ENCODE measurements around the gene KCTD5. TPM values are rescaled to one million over a fixed set of nuclear protein-coding genes. Genes with fewer than 3 reads are reported as not detected.
A peak's percentile ranks its signal among the peaks of the same experiment; 100 is the strongest.

The KCTD5 gene
- total RNA-seq, 3 donors from 2014 or later (not counting 1 experiment from before 2014, with no cell fraction given): 34.2 to 37.9 (median 36.5) TPM

- peaks cover 49% of the 10 kb centered on the region for H3K4me1 ChIP-seq (ENCODE audit: control insufficient read depth, insufficient read depth, low read length)
- DNase-seq: no peak
- peaks cover 64 to 77% of the 10 kb centered on the region in 2 donors for H3K4me1 Mint-ChIP-seq
- peaks cover 21% of the 10 kb centered on the region for H3K36me3 Mint-ChIP-seq
- 32% methylated on average over 3 of the region's 3 CpGs for WGBS (ENCODE audit: insufficient coverage)
- no peak for ATAC-seq
- peak overlapping the region; percentile 93 for H3K4me3 Mint-ChIP-seq
- no peaks in the 10 kb centered on the region for H3K9me3 Mint-ChIP-seq
- H3K4me3 ChIP-seq (ENCODE audit: low read length): no peak overlapping the region
- TF ChIP-seq, protein P1, sequence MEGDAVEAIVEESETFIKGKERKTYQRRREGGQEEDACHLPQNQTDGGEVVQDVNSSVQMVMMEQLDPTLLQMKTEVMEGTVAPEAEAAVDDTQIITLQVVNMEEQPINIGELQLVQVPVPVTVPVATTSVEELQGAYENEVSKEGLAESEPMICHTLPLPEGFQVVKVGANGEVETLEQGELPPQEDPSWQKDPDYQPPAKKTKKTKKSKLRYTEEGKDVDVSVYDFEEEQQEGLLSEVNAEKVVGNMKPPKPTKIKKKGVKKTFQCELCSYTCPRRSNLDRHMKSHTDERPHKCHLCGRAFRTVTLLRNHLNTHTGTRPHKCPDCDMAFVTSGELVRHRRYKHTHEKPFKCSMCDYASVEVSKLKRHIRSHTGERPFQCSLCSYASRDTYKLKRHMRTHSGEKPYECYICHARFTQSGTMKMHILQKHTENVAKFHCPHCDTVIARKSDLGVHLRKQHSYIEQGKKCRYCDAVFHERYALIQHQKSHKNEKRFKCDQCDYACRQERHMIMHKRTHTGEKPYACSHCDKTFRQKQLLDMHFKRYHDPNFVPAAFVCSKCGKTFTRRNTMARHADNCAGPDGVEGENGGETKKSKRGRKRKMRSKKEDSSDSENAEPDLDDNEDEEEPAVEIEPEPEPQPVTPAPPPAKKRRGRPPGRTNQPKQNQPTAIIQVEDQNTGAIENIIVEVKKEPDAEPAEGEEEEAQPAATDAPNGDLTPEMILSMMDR (IDR thresholded peaks at IDR 0.05): no peak
- intact Hi-C loops (cut with micrococcal nuclease): no loop called here
- H3K27me3 ChIP-seq (ENCODE audit: control insufficient read depth, insufficient read depth, low read length): no peaks in the 10 kb centered on the region
- no peak overlapping the region for H3K27ac ChIP-seq (ENCODE audit: low read length)
- peaks cover 7% of the 10 kb centered on the region for H3K9me3 ChIP-seq (ENCODE audit: control insufficient read depth, insufficient read depth, low read length)
- peaks cover 36% of the 10 kb centered on the region for H3K36me3 ChIP-seq (ENCODE audit: control insufficient read depth, insufficient read depth, low read length)
- peak overlapping the region; percentile 85 to 97 for H3K27ac Mint-ChIP-seq
- H3K27me3 Mint-ChIP-seq (ENCODE audit: low read depth in 2 of 2): no peaks in the 10 kb centered on the region
Observed at GRCh38 chr16:2755158-2755557, 72.8 kb downstream of the KCTD5 start.

DNA sequence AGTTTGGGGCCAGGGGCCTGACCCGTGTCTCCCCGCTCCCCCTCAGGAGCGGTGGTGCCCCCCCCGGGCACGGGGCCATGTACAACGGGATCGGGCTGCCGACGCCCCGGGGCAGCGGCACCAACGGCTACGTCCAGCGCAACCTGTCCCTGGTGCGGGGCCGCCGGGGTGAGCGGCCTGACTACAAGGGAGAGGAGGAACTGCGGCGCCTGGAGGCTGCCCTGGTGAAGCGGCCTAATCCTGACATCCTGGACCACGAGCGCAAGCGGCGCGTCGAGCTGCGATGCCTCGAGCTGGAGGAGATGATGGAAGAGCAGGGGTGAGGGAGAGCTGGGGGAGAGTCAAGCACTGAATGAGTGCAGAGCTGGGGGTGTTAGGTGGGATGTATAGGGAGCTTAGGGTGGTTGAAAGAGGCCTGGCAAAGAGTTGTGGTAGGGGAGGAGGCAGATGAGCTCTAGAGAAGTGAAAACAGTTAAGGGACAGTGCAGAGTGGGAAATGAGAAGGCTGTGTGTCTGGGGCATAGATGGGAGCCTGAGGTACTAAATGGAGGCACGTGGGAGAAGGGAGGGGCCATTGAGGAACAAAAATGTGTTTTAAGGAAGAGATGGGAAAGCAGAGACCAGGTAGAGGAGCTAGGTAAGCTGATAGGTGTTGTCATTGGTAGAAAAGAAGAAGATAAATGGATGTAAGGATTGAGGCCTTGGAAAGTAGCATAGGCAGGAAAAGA is 74.1 kb downstream of the KCTD5 start:
- Mint-ChIP-seq H3K27me3 (ENCODE audit: low read depth in 2 of 2) (no peaks in the 10 kb centered on the region), H3K27ac (peak overlapping the region; percentile 7 to 97), H3K4me3 (no peak overlapping the region), H3K36me3 (peaks cover 31% of the 10 kb centered on the region), H3K9me3 (no peaks in the 10 kb centered on the region), H3K4me1 (peaks cover 67 to 81% of the 10 kb centered on the region in 2 donors)
- no peak overlapping the region for H3K4me3 ChIP-seq (ENCODE audit: low read length)
- H3K27me3 ChIP-seq (ENCODE audit: control insufficient read depth, insufficient read depth, low read length): no peaks in the 10 kb centered on the region
- ATAC-seq (no peak), DNase-seq (no peak)
- H3K4me1 ChIP-seq (ENCODE audit: control insufficient read depth, insufficient read depth, low read length): peaks cover 40% of the 10 kb centered on the region
- no peak overlapping the region for H3K27ac ChIP-seq (ENCODE audit: low read length)
- intact Hi-C loops (cut with micrococcal nuclease): no loop called here
- TF ChIP-seq, protein P1 (IDR thresholded peaks at IDR 0.05): no peak
- H3K36me3 ChIP-seq (ENCODE audit: control insufficient read depth, insufficient read depth, low read length): peaks cover 49% of the 10 kb centered on the region
- H3K9me3 ChIP-seq (ENCODE audit: control insufficient read depth, insufficient read depth, low read length): peaks cover 4% of the 10 kb centered on the region
- 91% methylated on average over 30 of the region's 30 CpGs for WGBS (ENCODE audit: insufficient coverage)

DNA sequence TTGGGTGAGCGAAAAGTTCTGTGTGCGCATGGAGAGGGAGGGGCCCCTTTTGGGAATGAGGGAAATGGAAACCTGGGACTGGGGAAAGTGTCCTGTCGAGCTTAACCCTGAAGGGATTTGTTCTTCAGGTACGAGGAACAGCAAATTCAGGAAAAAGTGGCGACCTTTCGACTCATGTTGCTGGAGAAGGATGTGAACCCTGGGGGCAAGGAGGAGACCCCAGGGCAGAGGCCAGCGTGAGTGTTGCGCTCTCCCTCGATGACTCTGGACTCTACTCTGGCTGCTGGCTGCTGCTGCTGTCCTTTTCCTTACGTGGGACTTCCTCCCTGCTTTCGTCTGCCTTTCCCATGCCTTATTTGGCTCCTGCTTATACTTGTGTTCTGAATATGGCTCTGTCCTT is 75.0 kb downstream of the KCTD5 start:
- peaks cover 33% of the 10 kb centered on the region for H3K4me1 ChIP-seq (ENCODE audit: control insufficient read depth, insufficient read depth, low read length)
- H3K9me3 Mint-ChIP-seq: no peaks in the 10 kb centered on the region
- peaks cover 66 to 80% of the 10 kb centered on the region in 2 donors for H3K4me1 Mint-ChIP-seq
- ATAC-seq: no peak
- no peak overlapping the region for H3K27ac ChIP-seq (ENCODE audit: low read length)
- H3K9me3 ChIP-seq (ENCODE audit: control insufficient read depth, insufficient read depth, low read length): no peaks in the 10 kb centered on the region
- intact Hi-C loops (cut with micrococcal nuclease): no loop called here
- H3K4me3 Mint-ChIP-seq: peak overlapping the region; percentile 2
- no peak for DNase-seq
- TF ChIP-seq, protein P1 (IDR thresholded peaks at IDR 0.05): no peak
- WGBS (ENCODE audit: insufficient coverage): 93% methylated on average over 11 of the region's 11 CpGs
- H3K27ac Mint-ChIP-seq: peak overlapping the region; percentile 58 to 97
- peaks cover 34% of the 10 kb centered on the region for H3K36me3 Mint-ChIP-seq
- no peak overlapping the region for H3K4me3 ChIP-seq (ENCODE audit: low read length)
- H3K27me3 ChIP-seq (ENCODE audit: control insufficient read depth, insufficient read depth, low read length): no peaks in the 10 kb centered on the region
- peaks cover 58% of the 10 kb centered on the region for H3K36me3 ChIP-seq (ENCODE audit: control insufficient read depth, insufficient read depth, low read length)
- no peaks in the 10 kb centered on the region for H3K27me3 Mint-ChIP-seq (ENCODE audit: low read depth in 2 of 2)

Other genes with a start within 250 kb of the KCTD5 start
- 1 to 10 TPM in 1 of 3 donors, under 1 TPM in 2; 0.47 to 2.2 (median 0.55) TPM for gene TEDC2, start 222.4 kb upstream of the KCTD5 start, total RNA-seq
- gene NTN3, start 211.2 kb upstream of the KCTD5 start, total RNA-seq: not detected
- 10 to 100 TPM in 2 of 3 donors, 1 to 10 TPM in 1; 7.2 to 13.0 (median 10.9) TPM for gene TBC1D24, start 207.4 kb upstream of the KCTD5 start, total RNA-seq
- 100 to 1,000 TPM; 183 to 242 (median 217) TPM for gene ATP6V0C, start 168.6 kb upstream of the KCTD5 start, total RNA-seq
- gene AMDHD2, start 162.2 kb upstream of the KCTD5 start, total RNA-seq: 100 to 1,000 TPM; 129 to 162 (median 144) TPM
- under 1 TPM; 0.28 to 0.56 (median 0.45) TPM for gene CEMP1, start 151.1 kb upstream of the KCTD5 start, total RNA-seq
- 10 to 100 TPM; 63.1 to 80.7 (median 73.5) TPM for gene PDPK1, start 144.5 kb upstream of the KCTD5 start, total RNA-seq
- gene PRSS27, start 37.7 kb downstream of the KCTD5 start, total RNA-seq: 1 to 10 TPM in 2 of 3 donors, under 1 TPM in 1; 0.42 to 1.3 (median 1.2) TPM
- 1,000 to 10,000 TPM; 1,131 to 1,162 (median 1,149) TPM for gene SRRM2, start 70.1 kb downstream of the KCTD5 start, total RNA-seq
- 100 to 1,000 TPM; 146 to 207 (median 161) TPM for gene ELOB, start 94.8 kb downstream of the KCTD5 start, total RNA-seq
- under 1 TPM; 0.20 to 0.63 (median 0.54) TPM for gene PRSS33, start 105.0 kb downstream of the KCTD5 start, total RNA-seq
- gene PRSS41, start 115.9 kb downstream of the KCTD5 start, total RNA-seq: under 1 TPM in 1 of 3 donors, not detected in 2; 0.33 TPM
- gene PRSS21, start 134.7 kb downstream of the KCTD5 start, total RNA-seq: 1 to 10 TPM in 1 of 3 donors, under 1 TPM in 1, not detected in 1; 0.64 to 6.6 TPM
- gene ZG16B, start 147.8 kb downstream of the KCTD5 start, total RNA-seq: 1 to 10 TPM in 2 of 3 donors, under 1 TPM in 1; 0.78 to 1.5 (median 1.1) TPM
- gene PRSS22, start 175.6 kb downstream of the KCTD5 start, total RNA-seq: 1 to 10 TPM; 1.5 to 7.7 (median 3.3) TPM
- 10 to 100 TPM; 12.0 to 12.7 (median 12.6) TPM for gene FLYWCH2, start 200.7 kb downstream of the KCTD5 start, total RNA-seq
- 100 to 1,000 TPM in 2 of 3 donors, 10 to 100 TPM in 1; 85.1 to 148 (median 130) TPM for gene FLYWCH1, start 229.4 kb downstream of the KCTD5 start, total RNA-seq

All from natural killer cell (primary cell).